NOMO-1 treated with DMSO at 0.1 percent for 48 hours (cell line): ENCODE measurements around the gene SCN2A.
A peak's percentile ranks its signal among the peaks of the same experiment; 100 is the strongest.
"Not testable (repeated sequence)": the region's sequence is repeated elsewhere in the genome, so short reads cannot be mapped to it uniquely, and the experiment has no call there.

Experiments used
- DNase-seq: peaks from one replicate; lab custom pipeline; 2025; ENCODE audit not compliant: unreplicated experiment; lab: John Stamatoyannopoulos, UW

The SCN2A gene

GRCh38 chr2:165312999-165313398, 73.8 kb downstream of the SCN2A start:
- DNase-seq: no peak

- DNase-seq: no peak
These were observed 74.3 kb downstream of the SCN2A start for GRCh38 chr2:165313509-165313908.

GRCh38 chr2:165328272-165328671, 89.1 kb downstream of the SCN2A start:
- DNase-seq: peak; percentile 14

GRCh38 chr2:165344276-165344675, 105.1 kb downstream of the SCN2A start:
- not testable (repeated sequence) for DNase-seq

GRCh38 chr2:165348441-165348840, 109.2 kb downstream of the SCN2A start:
- DNase-seq: no peak

- no peak for DNase-seq
These were observed 110.0 kb downstream of the SCN2A start for GRCh38 chr2:165349181-165349580.

GRCh38 chr2:165357758-165358157, 118.5 kb downstream of the SCN2A start:
- no peak for DNase-seq

GRCh38 chr2:165361514-165361913, 122.3 kb downstream of the SCN2A start:
- no peak for DNase-seq

- DNase-seq: no peak
These were observed 130.1 kb downstream of the SCN2A start for GRCh38 chr2:165369131-165369897.

GRCh38 chr2:165369898-165370296, 130.7 kb downstream of the SCN2A start:
- DNase-seq: no peak

GRCh38 chr2:165371356-165371755, 132.1 kb downstream of the SCN2A start:
- DNase-seq: no peak

- no peak for DNase-seq
These were observed 134.2 kb downstream of the SCN2A start for GRCh38 chr2:165373278-165374010.

- no peak for DNase-seq
These were observed 137.4 kb downstream of the SCN2A start for GRCh38 chr2:165376571-165376975.

GRCh38 chr2:165382362-165382761, 143.1 kb downstream of the SCN2A start:
- DNase-seq: no peak

- no peak for DNase-seq
These were observed 151.7 kb downstream of the SCN2A start for GRCh38 chr2:165390875-165391274.

GRCh38 chr2:165391791-165392190, 152.6 kb downstream of the SCN2A start:
- DNase-seq: no peak

GRCh38 chr2:165398603-165399002, 159.4 kb downstream of the SCN2A start:
- not testable (repeated sequence) for DNase-seq

- DNase-seq: peak; percentile 42
These were observed 162.2 kb downstream of the SCN2A start for GRCh38 chr2:165401285-165401852.

GRCh38 chr2:165402162-165402561, 162.9 kb downstream of the SCN2A start:
- no peak for DNase-seq

- DNase-seq: no peak
These were observed 167.0 kb downstream of the SCN2A start for GRCh38 chr2:165406173-165406572.

- DNase-seq: no peak
These were observed 168.3 kb downstream of the SCN2A start for GRCh38 chr2:165407466-165407865.

- no peak for DNase-seq
These were observed 169.0 kb downstream of the SCN2A start for GRCh38 chr2:165408186-165408585.
